Placental pericyte (primary cell): ENCODE results near the gene COX17. TPM values are rescaled to one million over a fixed set of nuclear protein-coding genes. Genes with fewer than 3 reads are reported as not detected.

Experiments
- total RNA-seq: library from RNA; depleted of rRNA; stranded (reverse); fragments of >200 nt; gene quantifications from 2 replicates; pipeline ENCODE4 v1.2.3, GENCODE V29; 2012

The COX17 gene
- 7.9 and 12.3 TPM in 2 replicates for total RNA-seq

GRCh38 chr3:119676771-119677640 is at the start of gene COX17:
Gene COX17 (minus strand): TSS chr3:119677406. CDS start chr3:119677310, 96 bp downstream.

GRCh38 chr3:119702530-119703527 is 25.6 kb upstream of the COX17 start, which contains the start of gene CFAP91:
Gene CFAP91 (plus strand): TSS chr3:119703022. CDS start chr3:119703099, 77 bp downstream.

GRCh38 chr3:119660474-119661440 is 16.4 kb downstream of the COX17 start, which contains the start of gene POPDC2:
Gene POPDC2 (minus strand): TSS chr3:119660589. CDS start chr3:119660423, 166 bp downstream.

Other genes starting within 250 kb of the COX17 start
- 90.2 and 169 TPM in 2 replicates for gene TMEM39A, start 213.8 kb downstream of the COX17 start, total RNA-seq
- 16.0 and 24.3 TPM in 2 replicates for gene POGLUT1, start 208.4 kb downstream of the COX17 start, total RNA-seq
- gene TIMMDC1, start 178.9 kb downstream of the COX17 start, total RNA-seq: 51.9 and 56.7 TPM in 2 replicates
- gene CD80, start 117.8 kb downstream of the COX17 start, total RNA-seq: not detected in 2 replicates
- gene ADPRH, start 97.9 kb downstream of the COX17 start, total RNA-seq: 1.3 and 3.7 TPM in 2 replicates
- not detected in 2 replicates for gene PLA1A, start 79.5 kb downstream of the COX17 start, total RNA-seq
- gene POPDC2, start 16.8 kb downstream of the COX17 start, total RNA-seq: 0.14 and 0.44 TPM in 2 replicates
- under 0.01 TPM in 1 of 2 replicates, not detected in the other for gene CFAP91, start 25.6 kb upstream of the COX17 start, total RNA-seq
- gene NR1I2, start 104.7 kb upstream of the COX17 start, total RNA-seq: under 0.01 TPM in 1 of 2 replicates, not detected in the other